Activated T-cell treated with anti-CD3 and anti-CD28 coated beads for 1 hour (primary cell): ENCODE measurements around the gene NFASC.

ENCODE experiments used
- DNase-seq: peaks from one replicate; pipeline ENCODE4 v3.0.0-alpha.2; 2020; ENCODE audit warnings: low read depth

The NFASC gene

DNA sequence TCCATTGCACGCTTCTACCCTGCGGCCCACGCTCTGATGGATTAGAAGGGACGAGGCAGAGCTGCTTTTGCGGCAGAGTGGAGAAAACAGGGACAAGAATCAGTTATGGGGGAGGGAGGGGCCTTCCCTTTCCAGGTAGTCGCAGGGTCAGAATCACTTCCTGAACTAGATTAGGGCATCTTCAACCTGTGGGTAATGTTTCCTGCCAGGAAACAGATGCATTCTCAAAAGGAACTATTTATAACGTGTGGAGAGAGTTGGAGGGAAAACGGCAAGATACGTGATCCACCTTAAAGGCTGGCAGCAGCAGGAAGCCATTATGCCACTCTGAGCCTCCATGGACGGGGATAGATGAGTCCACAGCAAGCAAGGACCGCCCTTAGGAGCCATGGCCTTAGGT is 112.5 kb downstream of the NFASC start:
- no peak for DNase-seq

DNA sequence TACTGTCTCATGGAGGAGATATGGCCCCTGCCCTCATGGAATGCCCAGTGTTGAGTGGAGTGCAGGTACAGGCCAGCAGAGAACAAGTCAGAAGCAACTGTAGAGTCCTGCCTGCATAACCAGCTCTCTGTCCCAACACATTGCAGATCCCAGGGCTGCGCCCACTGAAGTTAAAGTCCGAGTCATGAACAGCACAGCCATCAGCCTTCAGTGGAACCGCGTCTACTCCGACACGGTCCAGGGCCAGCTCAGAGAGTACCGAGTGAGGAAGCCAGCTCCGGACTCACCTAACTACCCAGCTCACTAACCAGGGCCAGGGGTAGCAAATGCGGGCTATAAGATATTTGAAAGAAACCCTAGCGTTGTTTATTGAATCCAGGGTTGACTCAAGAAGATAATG is 113.2 kb downstream of the NFASC start:
- no peak for DNase-seq

DNA sequence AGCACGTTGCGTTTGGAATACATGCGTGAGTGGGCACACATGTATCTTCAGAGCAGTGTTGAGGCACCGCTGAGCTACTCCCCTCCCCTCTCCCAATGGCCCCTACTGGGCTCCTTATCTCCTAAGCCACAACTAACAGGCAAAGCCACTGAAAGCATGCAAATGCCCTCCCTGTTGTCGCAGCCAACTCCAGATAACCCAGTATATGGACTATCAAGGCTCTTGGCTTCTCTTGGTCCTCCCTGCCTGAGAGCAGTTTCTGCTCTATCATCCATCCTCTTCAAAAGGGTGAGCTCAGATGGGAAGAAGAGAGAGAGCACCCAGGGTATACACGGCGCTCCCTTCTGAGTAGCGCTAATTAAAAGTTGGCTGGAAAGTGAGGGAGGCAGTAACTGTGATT is 113.8 kb downstream of the NFASC start:
- DNase-seq, result no peak

DNA sequence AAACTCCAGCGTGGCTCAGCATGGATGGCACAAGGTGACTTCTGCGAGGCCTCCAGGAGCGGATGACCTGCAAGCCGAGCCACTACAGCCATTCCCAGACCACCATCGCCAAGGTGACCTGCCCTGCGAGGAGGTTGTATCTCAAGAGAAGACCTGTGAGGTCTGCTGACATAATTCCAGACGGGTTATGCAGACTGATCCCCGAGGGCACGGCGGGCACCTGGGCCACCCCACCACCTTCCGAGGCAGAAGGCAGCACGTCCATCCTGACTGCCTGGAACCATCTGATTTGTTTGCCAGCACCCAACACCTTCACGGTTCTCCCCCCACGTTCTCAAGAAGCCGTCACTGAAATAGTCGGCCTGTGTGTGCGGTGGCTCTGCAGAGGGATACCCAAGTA is 115.5 kb downstream of the NFASC start:
- DNase-seq, result no peak

DNA sequence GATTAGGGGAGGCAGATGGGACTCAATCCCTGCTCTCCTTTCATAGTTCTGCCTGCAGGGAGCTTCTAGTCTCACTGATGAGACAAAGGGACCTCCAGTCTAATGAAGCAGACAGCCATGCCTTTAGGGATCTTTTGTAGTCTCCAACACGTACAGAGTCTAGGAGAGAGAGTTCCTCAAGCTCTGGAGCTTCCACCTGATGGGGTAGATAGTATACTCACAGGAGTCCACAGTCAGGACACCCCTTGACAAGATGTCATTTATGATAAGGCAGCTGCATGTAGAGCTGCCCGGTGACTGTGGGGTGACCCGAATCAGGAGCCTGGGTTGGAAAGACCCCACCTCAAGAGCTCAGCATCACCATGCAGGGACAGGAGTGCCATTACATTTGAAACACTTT is 117.0 kb downstream of the NFASC start:
- no peak for DNase-seq

DNA sequence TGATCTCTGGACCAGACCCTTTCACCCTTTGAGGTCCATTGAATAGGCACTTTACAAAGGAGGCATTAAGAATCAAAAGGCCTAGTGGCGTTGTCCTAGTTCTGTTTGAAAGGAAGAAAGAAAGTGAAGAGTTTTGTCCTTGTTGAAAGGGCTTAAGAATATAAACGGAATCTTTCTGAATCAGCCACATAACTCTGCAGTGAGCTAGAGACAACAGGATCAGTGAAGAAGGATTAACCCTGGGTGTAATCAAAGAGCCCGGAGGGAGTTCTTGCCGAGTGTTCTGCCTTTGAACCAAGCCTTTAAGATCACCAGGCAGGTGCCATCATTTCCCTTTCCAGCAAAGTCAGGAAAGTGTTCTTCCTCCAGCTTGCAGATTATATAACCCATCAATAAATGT is 117.5 kb downstream of the NFASC start:
- no peak for DNase-seq

DNA sequence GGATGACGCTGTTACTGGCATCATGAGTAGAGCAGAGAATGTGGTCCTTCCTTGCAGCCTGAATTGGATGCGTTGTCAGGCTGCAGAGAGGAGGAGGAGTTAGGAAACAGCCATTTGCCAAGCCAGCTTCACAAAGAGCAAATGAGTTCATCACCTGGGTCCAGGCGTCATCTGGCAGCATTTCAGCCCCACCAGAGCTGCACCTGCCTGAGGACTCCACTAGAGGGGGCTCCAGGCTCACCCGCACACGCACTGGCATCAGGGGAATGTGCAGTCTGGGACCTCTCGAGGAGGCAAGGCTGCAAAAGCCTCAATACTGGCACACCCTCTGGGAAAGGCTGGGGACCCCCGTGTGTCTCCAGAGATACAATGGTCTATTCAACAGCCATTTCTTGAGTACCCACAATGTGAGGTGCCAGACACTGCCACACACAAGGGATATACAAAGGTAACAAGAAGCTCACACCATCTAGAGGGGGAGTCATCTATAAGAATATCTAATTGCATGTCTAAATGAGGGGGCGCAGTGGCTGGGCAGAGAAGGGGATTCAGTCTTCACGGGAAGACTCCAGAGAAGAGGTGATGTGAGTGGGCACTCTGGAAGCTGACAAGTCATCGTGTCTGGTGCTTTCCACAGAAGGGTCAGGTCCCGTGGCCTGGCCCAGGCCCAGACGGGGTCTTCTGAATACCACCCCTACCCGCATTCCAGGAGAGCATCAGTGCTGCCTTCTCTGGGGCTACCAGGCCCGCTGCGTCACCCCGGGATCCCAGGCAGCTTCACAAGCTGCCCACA is 118.8 kb downstream of the NFASC start:
- DNase-seq, result peak; percentile 26

DNA sequence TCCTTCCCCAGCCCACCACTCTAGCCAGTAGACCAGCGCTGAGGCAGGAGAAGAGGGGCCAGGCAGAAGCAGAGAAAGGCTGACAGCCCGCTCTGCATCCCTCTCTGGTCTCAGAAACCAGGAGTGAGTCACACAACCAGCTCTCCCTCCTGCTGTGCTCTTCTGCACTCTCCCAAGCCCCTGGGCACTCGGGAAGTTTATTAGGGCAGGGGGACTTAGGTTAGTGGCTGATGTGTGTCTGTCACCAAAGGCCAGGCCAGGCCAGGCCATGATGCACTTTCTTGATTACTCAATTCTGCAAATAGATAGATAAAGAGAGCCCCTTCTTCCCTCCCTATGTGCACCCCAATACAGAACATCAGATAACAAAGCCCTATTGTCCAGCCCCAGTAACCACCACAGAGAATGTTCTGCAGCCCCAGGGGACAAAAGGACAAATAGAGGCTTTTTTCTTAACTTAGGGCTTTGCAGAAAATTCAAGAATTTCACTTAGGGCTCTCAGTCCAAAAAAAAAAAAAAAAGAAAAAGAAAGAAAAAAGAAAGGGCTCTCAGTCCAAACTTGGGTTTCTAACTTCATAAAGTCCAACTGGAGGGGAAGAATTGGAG is 119.5 kb downstream of the NFASC start:
- no peak for DNase-seq

DNA sequence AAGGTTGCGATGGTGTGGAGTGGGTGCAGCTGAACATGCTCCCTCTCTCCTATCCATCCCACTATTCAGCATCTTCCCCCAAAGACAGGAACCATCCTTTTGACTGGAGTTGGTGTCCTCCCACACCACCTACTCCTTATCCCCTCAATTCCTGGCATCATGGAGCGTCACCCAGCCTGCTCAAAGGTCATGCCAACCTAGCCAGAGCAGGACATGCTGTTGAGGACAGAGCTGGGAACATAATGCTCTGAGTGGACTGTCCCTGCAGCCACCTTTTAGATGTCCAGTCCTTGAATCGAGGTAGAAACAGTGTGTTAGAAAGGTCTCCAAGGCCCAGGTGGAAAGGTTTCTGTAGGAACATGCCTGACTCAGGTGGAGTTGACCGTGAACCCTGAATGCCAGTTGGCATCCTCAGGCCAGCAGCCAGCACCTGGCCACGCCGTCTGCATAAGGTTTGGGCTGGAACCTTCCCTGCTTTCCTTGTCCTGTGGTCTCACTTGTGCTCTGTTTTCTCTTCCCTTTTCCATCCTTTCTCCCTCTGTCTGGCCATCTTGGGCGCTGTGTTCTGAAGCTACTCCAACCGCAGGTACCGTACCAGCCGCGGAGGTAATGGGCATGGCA is 120.2 kb downstream of the NFASC start:
- DNase-seq, result no peak

DNA sequence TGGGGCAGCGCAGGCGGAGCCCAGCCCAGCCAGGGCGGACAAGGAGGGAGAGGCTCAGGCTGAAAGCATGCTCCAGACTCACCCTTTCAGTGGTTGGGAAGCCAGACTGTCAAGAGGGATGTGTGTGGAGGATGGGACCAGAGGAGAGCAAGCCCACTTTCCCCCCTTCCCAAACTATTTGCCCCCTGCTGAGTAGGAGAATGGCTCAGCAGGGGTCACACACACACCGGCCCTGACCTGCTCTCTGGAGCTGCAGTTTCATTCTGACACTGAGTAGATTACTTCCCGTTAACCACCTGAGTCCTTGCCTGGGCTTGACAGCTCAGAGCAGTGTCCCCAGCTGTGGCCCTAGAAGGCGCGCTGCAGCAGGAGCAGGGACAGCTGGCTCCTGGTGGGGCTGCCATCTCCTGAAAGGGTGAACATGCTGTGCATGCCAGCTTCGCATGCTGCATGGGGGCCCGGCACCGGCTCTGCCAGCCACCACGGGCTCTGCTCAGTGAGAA is 120.7 kb downstream of the NFASC start:
- no peak for DNase-seq

DNA sequence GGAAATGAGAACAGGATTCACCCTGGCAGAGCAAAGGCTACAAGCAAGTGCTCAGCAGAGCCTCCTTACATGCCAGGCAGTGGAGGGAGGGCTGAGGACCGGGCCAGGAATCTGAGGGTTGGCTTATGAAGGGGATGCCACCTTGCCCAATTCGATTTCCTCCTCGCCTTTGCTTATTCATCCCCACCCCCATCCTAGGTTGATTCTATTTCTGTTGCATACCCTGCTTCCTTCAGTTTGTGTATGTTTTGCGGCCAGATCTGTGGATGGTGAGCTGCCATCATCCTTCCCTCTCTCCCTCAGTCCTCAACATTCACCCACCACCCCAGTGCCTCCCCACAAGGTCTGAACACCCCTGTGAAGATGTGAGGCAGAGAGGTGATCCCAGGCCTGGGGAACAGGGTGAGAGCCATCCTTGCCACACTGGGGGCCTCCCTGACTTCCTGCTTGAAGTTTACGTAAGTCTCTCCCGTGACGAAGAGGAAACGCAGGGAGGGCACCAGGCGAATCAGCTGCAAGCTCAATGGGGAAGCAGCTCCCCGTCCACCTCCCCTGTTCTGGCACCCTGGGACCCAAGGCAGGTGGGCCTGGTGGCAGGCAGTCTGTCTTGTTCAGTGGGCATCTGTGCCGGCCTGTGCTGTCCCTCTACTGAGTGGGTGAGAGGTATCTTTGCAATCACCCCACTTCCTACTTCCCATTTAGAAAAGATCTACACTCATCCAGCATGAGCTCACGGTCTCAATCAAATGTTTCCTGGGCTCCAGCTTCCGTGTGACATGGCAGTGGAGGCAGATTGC is 121.7 kb downstream of the NFASC start:
- DNase-seq, result no peak

DNA sequence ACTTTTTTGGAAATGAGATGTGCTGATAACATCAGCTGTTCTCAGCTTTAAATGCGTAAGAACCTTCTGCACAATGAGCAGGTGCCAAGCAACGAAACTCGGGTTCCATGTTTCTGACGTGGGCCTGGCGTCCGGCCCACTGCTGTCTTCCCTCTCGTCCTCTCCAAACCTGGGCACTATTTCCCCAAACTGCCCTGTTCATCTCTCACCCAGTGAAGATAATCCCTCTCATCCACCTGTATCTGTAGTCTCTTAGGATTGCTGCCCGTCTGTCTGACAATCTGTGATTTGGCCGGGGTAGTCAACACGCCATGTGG is 122.3 kb downstream of the NFASC start:
- DNase-seq, result no peak

DNA sequence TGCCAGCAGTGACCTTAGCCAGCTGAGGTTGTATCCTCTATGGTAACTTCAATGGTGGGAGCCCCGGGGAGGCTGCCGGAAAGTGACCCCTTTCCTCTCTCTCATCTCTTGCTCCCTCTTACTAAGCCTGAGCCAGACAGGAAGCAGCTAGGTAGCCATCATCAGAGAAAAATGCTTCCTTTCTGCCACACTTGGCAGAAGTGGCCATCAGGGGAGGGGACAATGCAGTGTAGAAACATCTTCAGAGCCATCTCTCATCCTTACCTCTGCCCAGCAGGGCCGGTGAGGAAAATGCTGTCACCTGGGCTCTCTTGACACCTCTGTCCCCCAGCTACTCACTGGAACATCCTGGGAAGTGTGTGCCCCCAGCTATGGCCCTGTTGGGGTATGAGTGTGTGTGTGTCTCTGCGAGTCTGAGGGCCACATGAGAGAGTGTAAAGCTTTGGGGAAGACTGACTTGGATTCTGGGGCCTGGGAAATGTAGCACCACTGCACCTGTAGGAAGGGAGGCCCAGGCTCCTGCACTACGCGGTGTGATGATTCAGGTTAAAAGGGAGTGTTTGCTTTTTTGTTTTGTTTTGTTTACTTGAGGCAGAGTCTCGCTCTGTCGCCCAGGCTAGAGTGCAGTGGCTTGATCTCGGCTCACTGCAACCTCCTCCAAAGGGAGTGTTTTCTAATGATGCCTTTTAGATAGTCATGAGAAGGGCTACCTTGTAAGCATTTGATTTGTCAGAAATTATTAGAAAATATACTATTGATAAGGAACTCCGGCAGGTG is 123.6 kb downstream of the NFASC start:
- no peak for DNase-seq

DNA sequence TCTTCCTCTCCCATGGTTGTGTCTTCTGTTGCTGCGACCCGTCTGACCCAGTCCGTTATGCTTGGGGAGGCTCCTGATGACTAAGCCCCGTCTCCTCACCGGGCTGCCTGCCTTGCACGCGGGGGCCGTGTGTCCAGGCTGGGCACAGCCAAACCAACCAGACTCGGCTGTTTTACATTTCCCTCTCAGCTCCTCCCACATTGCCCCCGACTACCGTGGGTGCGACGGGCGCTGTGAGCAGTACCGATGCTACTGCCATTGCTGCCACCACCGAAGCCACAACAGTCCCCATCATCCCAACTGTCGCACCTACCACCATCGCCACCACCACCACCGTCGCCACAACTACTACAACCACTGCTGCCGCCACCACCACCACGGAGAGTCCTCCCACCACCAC is 126.3 kb downstream of the NFASC start:
- no peak for DNase-seq

DNA sequence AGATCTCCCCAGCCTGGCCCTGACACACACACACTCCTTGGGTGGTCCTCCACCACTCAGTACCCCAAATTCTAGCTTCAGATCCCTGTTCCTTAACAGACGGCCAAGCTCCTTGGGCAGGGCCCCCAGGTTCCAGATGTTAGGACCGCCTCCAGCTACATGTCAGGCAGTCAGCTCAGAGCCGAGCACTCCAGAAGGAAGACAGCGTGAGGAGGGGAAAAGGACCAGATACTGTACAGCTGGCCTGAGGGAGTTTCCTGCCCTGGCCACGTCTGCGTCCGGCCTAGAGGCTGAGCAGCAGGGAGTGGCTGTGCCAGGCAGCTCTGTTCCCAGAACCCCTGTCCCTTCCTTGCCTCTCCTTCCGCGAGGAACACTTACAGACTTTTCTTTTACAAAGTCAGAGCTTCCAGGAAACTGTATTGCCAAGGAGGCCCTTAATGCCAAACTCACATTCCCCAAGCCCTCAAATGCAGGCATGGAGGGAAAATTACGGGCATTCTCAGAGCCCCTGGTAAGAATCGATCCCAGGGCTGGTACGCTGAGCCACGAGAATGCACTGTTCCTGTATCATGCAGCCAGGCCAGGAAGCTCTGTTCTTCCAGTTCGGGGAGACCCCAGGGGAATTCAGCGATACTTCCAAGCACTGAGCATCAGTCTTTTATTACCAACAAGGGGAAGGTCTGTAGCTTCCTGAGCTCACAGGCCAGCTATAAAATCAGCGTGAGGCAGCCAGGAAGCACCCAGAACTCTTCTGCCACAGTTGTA is 127.1 kb downstream of the NFASC start:
- no peak for DNase-seq

DNA sequence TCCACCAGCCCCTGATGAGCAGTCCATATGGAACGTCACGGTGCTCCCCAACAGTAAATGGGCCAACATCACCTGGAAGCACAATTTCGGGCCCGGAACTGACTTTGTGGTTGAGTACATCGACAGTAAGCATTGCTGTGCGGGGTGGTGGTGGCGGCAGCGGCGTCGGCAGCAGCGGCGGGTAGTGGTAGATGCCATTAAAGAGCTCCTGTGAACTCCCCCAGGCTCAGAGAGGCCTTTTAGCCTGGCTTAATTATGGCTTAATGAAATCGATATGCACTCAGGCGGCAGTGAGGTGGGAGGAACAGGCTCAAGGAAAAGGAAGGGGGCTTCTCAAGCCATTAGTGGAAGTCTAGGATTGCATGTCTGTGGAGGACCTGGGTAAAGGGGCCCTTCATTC is 130.5 kb downstream of the NFASC start:
- no peak for DNase-seq

DNA sequence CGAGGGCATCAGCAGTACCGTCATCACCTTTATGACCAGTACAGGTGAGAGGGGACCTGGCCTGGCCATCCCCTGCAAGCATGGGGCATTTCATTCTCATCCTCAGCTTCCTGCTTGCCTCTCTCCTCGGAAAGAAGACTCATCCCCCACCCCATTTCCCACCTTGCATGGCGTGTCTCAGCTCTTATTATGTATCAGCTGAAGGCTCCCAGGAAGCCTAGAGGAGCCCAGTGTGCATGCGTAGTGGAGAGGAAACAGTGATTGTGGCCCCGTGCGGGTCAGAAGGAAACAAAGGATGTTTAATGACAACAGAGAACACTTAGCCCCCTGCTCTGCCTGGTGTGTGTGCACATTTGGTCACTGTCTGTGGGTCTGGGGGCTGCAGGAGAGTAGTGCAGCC is 132.0 kb downstream of the NFASC start:
- DNase-seq, result no peak

DNA sequence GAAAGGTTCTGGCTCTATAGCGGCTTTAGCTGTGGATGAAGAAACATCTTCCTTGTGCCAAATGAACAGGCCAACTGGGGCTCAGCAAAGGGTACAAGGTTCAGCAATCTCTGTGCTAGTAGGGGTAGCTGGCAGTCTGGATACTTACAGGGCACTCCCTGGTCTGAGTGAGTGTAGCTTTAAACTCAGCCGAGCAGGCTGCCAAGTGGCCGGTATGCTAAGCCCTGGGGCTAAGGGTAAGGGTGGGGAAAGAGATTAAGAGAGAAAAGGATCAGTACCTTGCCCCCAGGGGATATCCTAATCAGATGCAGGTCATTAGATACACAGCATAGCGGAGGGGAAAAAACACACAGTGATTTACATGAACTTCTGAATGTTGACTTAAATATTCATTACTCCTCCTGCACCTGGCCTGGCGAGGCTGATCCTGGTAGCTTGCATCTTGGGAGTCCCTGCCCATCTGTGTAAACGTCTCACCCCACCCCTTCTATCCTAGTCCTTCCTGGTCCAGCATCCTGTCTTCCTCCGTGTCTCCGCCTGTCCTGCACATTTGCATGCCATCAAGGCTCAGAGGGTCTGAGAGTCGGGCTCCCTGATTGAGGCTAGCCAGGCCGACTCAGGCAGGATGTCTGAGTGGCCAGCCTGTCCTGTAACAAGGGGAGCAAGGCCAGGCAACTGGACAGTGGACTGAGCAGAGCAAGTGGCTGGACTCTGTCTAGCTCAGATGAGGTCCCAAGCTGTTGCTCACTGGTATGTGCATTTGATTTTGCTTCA is 132.9 kb downstream of the NFASC start:
- no peak for DNase-seq

DNA sequence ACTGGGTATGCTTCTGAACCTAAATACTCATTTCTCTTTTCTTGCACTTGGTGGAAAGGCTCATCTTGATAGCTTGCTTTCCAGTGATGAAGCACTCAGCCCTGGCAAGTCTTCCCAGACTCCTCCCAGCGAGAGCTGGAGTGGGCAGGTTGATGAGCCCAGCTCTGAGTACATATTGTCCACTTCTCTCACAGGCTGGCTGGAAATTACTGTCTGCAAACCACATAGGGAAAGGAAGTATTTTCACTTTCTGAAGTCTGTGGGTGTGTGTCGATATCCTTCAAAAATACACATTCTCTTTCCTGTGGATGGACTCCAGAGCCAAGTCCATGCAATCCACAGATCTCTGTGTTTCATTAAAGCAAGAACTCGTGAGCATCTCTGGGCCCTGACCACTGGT is 133.7 kb downstream of the NFASC start:
- no peak for DNase-seq

DNA sequence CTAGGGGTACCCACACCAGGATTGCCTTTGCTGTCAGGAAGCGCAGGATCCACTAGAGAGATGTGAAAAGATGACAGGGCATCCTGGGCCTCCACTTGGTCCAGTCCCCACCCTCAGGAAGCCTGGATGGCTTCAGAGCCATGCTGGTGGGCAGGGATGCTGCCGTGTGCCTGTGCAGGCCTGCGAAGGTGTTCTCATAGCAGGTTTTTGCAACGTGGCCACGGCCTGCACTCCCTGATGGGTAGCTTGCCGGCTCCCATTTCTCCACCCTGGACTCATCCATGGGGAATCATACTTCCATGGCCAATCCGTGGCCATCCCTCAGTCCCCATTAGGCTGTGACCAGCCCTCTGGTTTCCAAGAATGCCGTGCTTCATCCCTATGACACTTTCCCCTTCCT is 138.2 kb downstream of the NFASC start:
- DNase-seq, result no peak
